PC-9 (cell line): ENCODE measurements around the gene KAT6B. TPM values are rescaled to one million over a fixed set of nuclear protein-coding genes. Genes with fewer than 3 reads are reported as not detected.

Source experiments
- BruUV-seq: library from RNA; stranded (reverse); fragments of 400-500 nt; replicated peaks from 2 replicates; lab custom pipeline; 2021; lab: Mats Ljungman, UMichigan
- CTCF ChIA-PET: fragments of 300-600 bp; sonication (Branson Sonifier 250); formaldehyde crosslinking; loops from one replicate; lab custom pipeline; 2022; ENCODE audit warnings: antibody characterized with exemption; lab: Charles Lee
- POLR2A ChIA-PET: fragments of 300-600 bp; sonication (Branson Sonifier 250); formaldehyde crosslinking; loops from one replicate; lab custom pipeline; 2022; ENCODE audit warnings: antibody characterized with exemption; ENCODE audit not compliant: unreplicated experiment; lab: Charles Lee
- DNase-seq, 2 experiments: peaks; one replicate each; pipeline versions ENCODE4 v3.0.0 to v3.0.0-alpha.2; 2015 to 2022; ENCODE audit warnings: mixed read lengths in 1 of 2
- H2AFZ ChIP-seq: fragments of 200-600 bp; sonication (generic); 2 replicates; pipeline ENCODE4 v1.8.1; 2017; ENCODE audit warnings: antibody characterized with exemption
- H3F3A ChIP-seq: fragments of 200-600 bp; sonication (generic); 2 replicates; pipeline ENCODE4 v1.8.1; 2017; ENCODE audit warnings: antibody characterized with exemption, mild to moderate bottlenecking, low read depth; ENCODE audit not compliant: insufficient read depth
- H3K27ac ChIP-seq: fragments of 200-600 bp; sonication (generic); 2 replicates; pipeline ENCODE4 v1.6.1; 2016; ENCODE audit warnings: mixed run types
- H3K27me3 ChIP-seq: fragments of 200-600 bp; sonication (generic); 2 replicates; pipeline ENCODE4 v1.6.1; 2016; ENCODE audit warnings: low read depth, mixed run types; ENCODE audit not compliant: insufficient read depth
- H3K36me3 ChIP-seq: fragments of 200-600 bp; sonication (generic); 2 replicates; pipeline ENCODE4 v1.6.1; 2016; ENCODE audit warnings: low read depth, mixed run types
- H3K4me1 ChIP-seq: fragments of 200-600 bp; sonication (generic); replicated peaks from 2 replicates; pipeline ENCODE4 v1.6.1; 2016; ENCODE audit warnings: mixed run types; ENCODE audit not compliant: insufficient read depth
- H3K4me2 ChIP-seq: fragments of 200-600 bp; sonication (generic); 2 replicates; pipeline ENCODE4 v1.6.1; 2017; ENCODE audit warnings: mixed run types
- H3K4me3 ChIP-seq: fragments of 200-600 bp; sonication (generic); 2 replicates; pipeline ENCODE4 v1.6.1; 2016; ENCODE audit warnings: mixed run types
- H3K79me2 ChIP-seq: fragments of 200-600 bp; sonication (generic); 2 replicates; pipeline ENCODE4 v1.6.1; 2017; ENCODE audit warnings: low read depth, mixed run types
- H3K9me2 ChIP-seq: fragments of 200-600 bp; sonication (generic); 2 replicates; pipeline ENCODE4 v1.8.1; 2017; ENCODE audit warnings: mild to moderate bottlenecking; ENCODE audit not compliant: insufficient read depth
- H3K9me3 ChIP-seq: fragments of 200-600 bp; sonication (generic); 2 replicates; pipeline ENCODE4 v1.8.1; 2016; ENCODE audit warnings: low read depth; ENCODE audit not compliant: insufficient read depth
- H4K20me1 ChIP-seq: fragments of 200-600 bp; sonication (generic); 2 replicates; pipeline ENCODE4 v1.8.1; 2017; ENCODE audit not compliant: insufficient read depth
- CTCF ChIP-seq: fragments of 200-600 bp; sonication (generic); conservative IDR thresholded peaks from 2 replicates; pipeline ENCODE4 v1.6.1; 2017; ENCODE audit warnings: mixed run types, antibody characterized with exemption, mild to moderate bottlenecking, moderate library complexity
- EZH2 ChIP-seq: fragments of 200-600 bp; sonication (generic); IDR thresholded peaks from 2 replicates; pipeline ENCODE4 v1.8.0; 2017; ENCODE audit warnings: antibody characterized with exemption, low read depth
- intact Hi-C: fragments of 100-400 bp; cut with micrococcal nuclease; formaldehyde crosslinking; loops from one replicate; pipeline ENCODE4 v1.10.0; 2022; ENCODE audit not compliant: unreplicated experiment
- total RNA-seq: library from RNA; stranded (reverse); gene quantifications from 2 replicates; pipeline ENCODE4 v1.2.3, GENCODE V29; 2021

KAT6B gene
- total RNA-seq, 1 experiment from 2014 or later: 30.9 TPM

- Histone ChIP-seq H3K4me2 (no peak overlapping the region), H4K20me1 (peaks cover 15% of the 10 kb centered on the region; the same call in 1 of the 2 replicates), H3F3A (no peaks in the 10 kb centered on the region; the same call in 1 of the 2 replicates), H3K79me2 (peaks cover 30% of the 10 kb centered on the region), H3K9me2 (0 out of 2 replicates have a peak, but pooled peaks cover 4% of the 10 kb centered on the region), H3K9me3 (no peaks in the 10 kb centered on the region), H3K27ac (no peak overlapping the region), H3K36me3 (no peaks in the 10 kb centered on the region), H3K4me1 (peaks cover 10% of the 10 kb centered on the region; the same call in 1 of the 2 replicates), H3K4me3 (no peak overlapping the region), H2AFZ (no peak overlapping the region), H3K27me3 (no peaks in the 10 kb centered on the region)
- no peak for DNase-seq
- ChIA-PET CTCF (no interaction called here), POLR2A (no interaction called here)
- BruUV-seq: no TSS peak
- intact Hi-C loops: no loop called here
- TF ChIP-seq CTCF (no peak), EZH2 (no peak)
Observed at GRCh38 chr10:74880041-74880440, 53.6 kb downstream of the KAT6B start.

- H3K4me1 ChIP-seq: 0 out of 2 replicates have a peak, but pooled peaks cover under 1% of the 10 kb centered on the region
- no peaks in the 10 kb centered on the region for H3K36me3 ChIP-seq
- H3K9me2 ChIP-seq: 0 out of 2 replicates have a peak, but pooled peaks cover 4% of the 10 kb centered on the region
- intact Hi-C loops: no loop called here
- ChIA-PET CTCF (interaction anchor here (0.7 kb wide), 1 partner anchor 47 kb away, joined by 3 read pairs; no protein-coding TSS in a partner anchor), POLR2A (no interaction called here)
- H3K27ac ChIP-seq: no peak overlapping the region
- no peak overlapping the region for H3K4me2 ChIP-seq
- no peak overlapping the region for H2AFZ ChIP-seq
- TF ChIP-seq EZH2: no peak
- no peak for TF ChIP-seq CTCF
- no peak overlapping the region for H3K4me3 ChIP-seq
- DNase-seq: no peak
- BruUV-seq: no TSS peak
- H3K9me3 ChIP-seq: no peaks in the 10 kb centered on the region
- H3F3A ChIP-seq: no peaks in the 10 kb centered on the region; the same call in 1 of the 2 replicates
- peaks cover 26% of the 10 kb centered on the region for H3K79me2 ChIP-seq
- H3K27me3 ChIP-seq: no peaks in the 10 kb centered on the region
- peaks cover 15% of the 10 kb centered on the region; the same call in 1 of the 2 replicates for H4K20me1 ChIP-seq
Observed at GRCh38 chr10:74881253-74881884, 55.0 kb downstream of the KAT6B start.

- no peaks in the 10 kb centered on the region for H3K36me3 ChIP-seq
- no TSS peak for BruUV-seq
- H3K4me3 ChIP-seq: no peak overlapping the region
- no peaks in the 10 kb centered on the region for H3K4me1 ChIP-seq
- no peaks in the 10 kb centered on the region for H3K27me3 ChIP-seq
- peaks cover 15% of the 10 kb centered on the region; the same call in 1 of the 2 replicates for H4K20me1 ChIP-seq
- ChIA-PET POLR2A (no interaction called here), CTCF (no interaction called here)
- H2AFZ ChIP-seq: no peak overlapping the region
- H3K9me3 ChIP-seq: no peaks in the 10 kb centered on the region
- H3K79me2 ChIP-seq: peaks cover 26% of the 10 kb centered on the region
- no peak for DNase-seq
- no peaks in the 10 kb centered on the region; the same call in 1 of the 2 replicates for H3F3A ChIP-seq
- H3K9me2 ChIP-seq: 0 out of 2 replicates have a peak, but pooled peaks cover 4% of the 10 kb centered on the region
- H3K27ac ChIP-seq: no peak overlapping the region
- no peak for TF ChIP-seq EZH2
- TF ChIP-seq CTCF: no peak
- intact Hi-C loops: no loop called here
- H3K4me2 ChIP-seq: no peak overlapping the region
Observed at GRCh38 chr10:74882427-74882826, 56.0 kb downstream of the KAT6B start.
